ENCODE measurements around the gene RPIA.
"Not testable (repeated sequence)": the region's sequence is repeated elsewhere in the genome, so short reads cannot be mapped to it uniquely, and the experiment has no call there.

The RPIA gene

GRCh38 chr2:88796523-88796922 lies 105.0 kb downstream of the RPIA start:
- DNase-seq: not testable (repeated sequence)

- DNase-seq: not testable (repeated sequence)
These were observed 105.7 kb downstream of the RPIA start for GRCh38 chr2:88797164-88797563.
